Measurements from ENCODE around the gene NDST1.

DNA sequence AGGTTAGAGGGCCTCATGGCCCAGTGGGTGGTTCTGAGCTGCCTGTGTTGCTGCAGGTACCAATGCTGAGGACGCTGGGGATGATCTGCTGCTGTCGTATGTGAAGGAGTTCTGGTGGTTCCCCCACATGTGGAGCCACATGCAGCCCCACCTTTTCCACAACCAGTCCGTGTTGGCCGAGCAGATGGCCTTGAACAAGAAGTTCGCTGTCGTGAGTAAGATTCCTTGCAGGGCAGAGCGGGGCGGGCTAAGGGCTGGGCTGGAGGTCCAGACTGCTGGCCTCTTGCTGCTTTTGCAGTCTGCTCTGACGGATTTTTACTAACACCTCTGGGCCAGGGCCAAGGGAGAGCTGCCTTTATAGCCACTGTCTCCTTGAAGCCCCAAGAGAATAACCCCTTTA is 26.9 kb downstream of the NDST1 start:
- TF ChIP-seq, protein P1, sequence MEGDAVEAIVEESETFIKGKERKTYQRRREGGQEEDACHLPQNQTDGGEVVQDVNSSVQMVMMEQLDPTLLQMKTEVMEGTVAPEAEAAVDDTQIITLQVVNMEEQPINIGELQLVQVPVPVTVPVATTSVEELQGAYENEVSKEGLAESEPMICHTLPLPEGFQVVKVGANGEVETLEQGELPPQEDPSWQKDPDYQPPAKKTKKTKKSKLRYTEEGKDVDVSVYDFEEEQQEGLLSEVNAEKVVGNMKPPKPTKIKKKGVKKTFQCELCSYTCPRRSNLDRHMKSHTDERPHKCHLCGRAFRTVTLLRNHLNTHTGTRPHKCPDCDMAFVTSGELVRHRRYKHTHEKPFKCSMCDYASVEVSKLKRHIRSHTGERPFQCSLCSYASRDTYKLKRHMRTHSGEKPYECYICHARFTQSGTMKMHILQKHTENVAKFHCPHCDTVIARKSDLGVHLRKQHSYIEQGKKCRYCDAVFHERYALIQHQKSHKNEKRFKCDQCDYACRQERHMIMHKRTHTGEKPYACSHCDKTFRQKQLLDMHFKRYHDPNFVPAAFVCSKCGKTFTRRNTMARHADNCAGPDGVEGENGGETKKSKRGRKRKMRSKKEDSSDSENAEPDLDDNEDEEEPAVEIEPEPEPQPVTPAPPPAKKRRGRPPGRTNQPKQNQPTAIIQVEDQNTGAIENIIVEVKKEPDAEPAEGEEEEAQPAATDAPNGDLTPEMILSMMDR (IDR thresholded peaks at IDR 0.05), result no peak
- no peak for TF ChIP-seq POLR2A (IDR thresholded peaks at IDR 0.05)
